HepG2 (cell line): ENCODE results near the gene INHBC. TPM values are rescaled to one million over a fixed set of nuclear protein-coding genes. Genes with fewer than 3 reads are reported as not detected.

Source experiments
- ARNTL ChIP-seq: sonication (generic); formaldehyde crosslinking; IDR thresholded peaks from 2 replicates; pipeline ENCODE4 v1.4.0; 2020; ENCODE audit warnings: mild to moderate bottlenecking, missing genetic modification reagents
- MED1 ChIP-seq: sonication (generic); formaldehyde crosslinking; IDR thresholded peaks from 2 replicates; pipeline ENCODE4 v1.4.0; 2020; ENCODE audit warnings: missing genetic modification reagents
- NR2F1 ChIP-seq, 2 experiments: fragments of 450-650 bp in 1 of 2; formaldehyde crosslinking in 1 of 2; IDR thresholded peaks; 2 replicates each; pipeline versions ENCODE4 v1.5.0 to v1.6.1; 2016 to 2020; ENCODE audit warnings: mild to moderate bottlenecking in 1 of 2, missing compliant biosample characterization in 1 of 2, missing genetic modification reagents in 1 of 2, moderate library complexity in 1 of 2
- NRL ChIP-seq: sonication (generic); formaldehyde crosslinking; IDR thresholded peaks from 2 replicates; pipeline ENCODE4 v1.5.0; 2020; ENCODE audit warnings: missing genetic modification reagents, mild to moderate bottlenecking, moderate library complexity, borderline replicate concordance
- PHF20 ChIP-seq: sonication (generic); formaldehyde crosslinking; IDR thresholded peaks from 2 replicates; pipeline ENCODE4 v1.5.0; 2020; ENCODE audit warnings: mild to moderate bottlenecking, missing genetic modification reagents
- POLR2G ChIP-seq: fragments of 200-400 bp; formaldehyde crosslinking; IDR thresholded peaks from 2 replicates; pipeline ENCODE4 v1.6.1; 2018; ENCODE audit warnings: mild to moderate bottlenecking, low read depth, low read length, moderate library complexity
- RBAK ChIP-seq: sonication (generic); formaldehyde crosslinking; IDR thresholded peaks from 2 replicates; pipeline ENCODE4 v1.5.1; 2020; ENCODE audit warnings: mild to moderate bottlenecking, missing genetic modification reagents
- SSRP1 ChIP-seq: IDR thresholded peaks from 2 replicates; pipeline ENCODE4 v1.6.1; 2016; ENCODE audit warnings: control low read depth
- ZFY ChIP-seq: sonication (generic); formaldehyde crosslinking; IDR thresholded peaks from 2 replicates; pipeline ENCODE4 v1.4.0; 2020; ENCODE audit warnings: missing genetic modification reagents
- ZNF274 ChIP-seq: sonication (generic); formaldehyde crosslinking; IDR thresholded peaks from 2 replicates; pipeline ENCODE4 v1.5.1; 2020; ENCODE audit warnings: mild to moderate bottlenecking, missing genetic modification reagents
- ZNF317 ChIP-seq: sonication (generic); formaldehyde crosslinking; IDR thresholded peaks from 2 replicates; pipeline ENCODE4 v1.5.0; 2020; ENCODE audit warnings: mild to moderate bottlenecking, missing genetic modification reagents
- ZNF34 ChIP-seq: sonication (generic); formaldehyde crosslinking; IDR thresholded peaks from 2 replicates; pipeline ENCODE4 v1.4.0; 2020; ENCODE audit warnings: mild to moderate bottlenecking, missing genetic modification reagents, borderline replicate concordance
- ZNF816 ChIP-seq: sonication (generic); formaldehyde crosslinking; IDR thresholded peaks from 2 replicates; pipeline ENCODE4 v1.8.0; 2022; ENCODE audit warnings: missing genetic modification reagents, mild to moderate bottlenecking, borderline replicate concordance
- ZNF83 ChIP-seq: sonication (generic); formaldehyde crosslinking; IDR thresholded peaks from 2 replicates; pipeline ENCODE4 v1.4.0; 2020; ENCODE audit warnings: missing genetic modification reagents, mild to moderate bottlenecking, borderline replicate concordance
- ZSCAN21 ChIP-seq: sonication (generic); formaldehyde crosslinking; IDR thresholded peaks from 2 replicates; pipeline ENCODE4 v1.8.0; 2022; ENCODE audit warnings: mild to moderate bottlenecking, missing genetic modification reagents, moderate library complexity, borderline replicate concordance
- polyA plus RNA-seq, 8 experiments: library from polyadenylated mRNA; depleted of rRNA in 3 of 8; stranded (reverse) in 7 of 8; unstranded in 1 of 8; fragments of >200 nt; fragmentation: Illumina TruSeq in 4 of 8; extraction: Trizol in 4 of 8; gene quantifications; 2 replicates each; pipeline versions ENCODE4 v1.2.1 to v1.2.3, GENCODE V29; 2011 to 2016; ENCODE audit warnings: low read depth in 4 of 8, missing spikeins in 1 of 8, mixed read lengths in 1 of 8; ENCODE audit not compliant: insufficient read depth in 1 of 8
- total RNA-seq, 5 experiments: library from RNA; depleted of rRNA; stranded (reverse); fragments of >200 nt; fragmentation: Illumina TruSeq; extraction: Trizol; gene quantifications; 2 replicates each; pipeline ENCODE4 v1.2.3, GENCODE V29; 2016; ENCODE audit warnings: low read depth in 1 of 5
- TF ChIP-seq, protein P1 (sequence below): IDR thresholded peaks from 2 replicates; pipeline ENCODE4 v1.6.1; 2016; ENCODE audit warnings: missing genetic modification reagents, missing compliant biosample characterization
- TF ChIP-seq, protein P2 (sequence below): sonication (generic); formaldehyde crosslinking; IDR thresholded peaks from 2 replicates; pipeline ENCODE4 v1.4.0; 2020; ENCODE audit warnings: missing genetic modification reagents, borderline replicate concordance
- TF ChIP-seq, protein P3 (sequence below), 2 experiments: sonication (generic) in 1 of 2; formaldehyde crosslinking in 1 of 2; IDR thresholded peaks; 2 replicates each; pipeline versions ENCODE4 v1.4.0 to v1.6.1; 2016 to 2020; ENCODE audit warnings: borderline replicate concordance in 1 of 2, low read depth in 1 of 2, mild to moderate bottlenecking in 1 of 2, missing genetic modification reagents in 1 of 2
- TF ChIP-seq, protein P4 (sequence below): sonication (generic); formaldehyde crosslinking; IDR thresholded peaks from 2 replicates; pipeline ENCODE4; 2020; ENCODE audit warnings: missing genetic modification reagents, mild to moderate bottlenecking, borderline replicate concordance

The INHBC gene
- total and polyA plus RNA-seq, 2 of the 13 experiments (the other 11 are each of a cell fraction or from before 2014, with no cell fraction given): 1.8 to 13.8 TPM

DNA sequence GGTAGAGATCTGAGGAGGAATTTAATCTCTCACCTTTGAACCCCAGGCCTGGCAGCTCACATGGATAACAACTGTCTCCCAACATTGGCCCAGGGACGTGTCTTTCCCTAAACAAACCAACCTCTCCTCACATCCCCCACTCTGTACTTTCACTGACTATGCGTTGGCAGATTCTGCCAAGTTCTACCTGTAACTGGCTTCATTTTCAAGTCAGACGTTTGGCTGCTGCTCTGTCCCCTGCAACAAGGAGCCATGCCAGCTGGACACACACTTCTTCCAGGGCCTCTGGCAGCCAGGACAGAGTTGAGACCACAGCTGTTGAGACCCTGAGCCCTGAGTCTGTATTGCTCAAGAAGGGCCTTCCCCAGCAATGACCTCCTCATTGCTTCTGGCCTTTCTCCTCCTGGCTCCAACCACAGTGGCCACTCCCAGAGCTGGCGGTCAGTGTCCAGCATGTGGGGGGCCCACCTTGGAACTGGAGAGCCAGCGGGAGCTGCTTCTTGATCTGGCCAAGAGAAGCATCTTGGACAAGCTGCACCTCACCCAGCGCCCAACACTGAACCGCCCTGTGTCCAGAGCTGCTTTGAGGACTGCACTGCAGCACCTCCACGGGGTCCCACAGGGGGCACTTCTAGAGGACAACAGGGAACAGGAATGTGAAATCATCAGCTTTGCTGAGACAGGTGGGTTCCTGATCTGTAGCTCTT lies at the start of gene INHBC (continued):
- TF ChIP-seq NR2F1 (CRISPR knock-in tag; IDR thresholded peaks at IDR 0.05) (0 out of 4 replicates have a peak, but pooled peaks of 1 of the 2 experiments have one; percentile 5), ZFY (CRISPR knock-in tag) (peak; percentile 59), PHF20 (peak; percentile 53; the same call in 1 of the 2 replicates), NRL (CRISPR knock-in tag) (peak; percentile 73; the same call in 1 of the 2 replicates), ARNTL (CRISPR knock-in tag) (peak; percentile 34; the same call in 1 of the 2 replicates), ZNF816 (CRISPR knock-in tag) (peak; percentile 60; the same call in 1 of the 2 replicates), RBAK (no peak), MED1 (CRISPR knock-in tag) (peak; percentile 39; the same call in 1 of the 2 replicates), SSRP1 (no peak), POLR2G (peak; percentile 71), ZNF34 (peak; percentile 73; the same call in 1 of the 2 replicates), ZNF274 (CRISPR knock-in tag) (peak; percentile 63; the same call in 1 of the 2 replicates), ZNF83 (CRISPR knock-in tag) (peak; percentile 76; the same call in 1 of the 2 replicates), ZSCAN21 (CRISPR knock-in tag) (no peak), ZNF317 (CRISPR knock-in tag) (0 out of 2 replicates have a peak, but pooled peaks have one; percentile 15)
- TF ChIP-seq, protein P1, sequence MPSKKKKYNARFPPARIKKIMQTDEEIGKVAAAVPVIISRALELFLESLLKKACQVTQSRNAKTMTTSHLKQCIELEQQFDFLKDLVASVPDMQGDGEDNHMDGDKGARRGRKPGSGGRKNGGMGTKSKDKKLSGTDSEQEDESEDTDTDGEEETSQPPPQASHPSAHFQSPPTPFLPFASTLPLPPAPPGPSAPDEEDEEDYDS (CRISPR knock-in tag): peak; percentile 41; the same call in 1 of the 2 replicates
- TF ChIP-seq, protein P2, sequence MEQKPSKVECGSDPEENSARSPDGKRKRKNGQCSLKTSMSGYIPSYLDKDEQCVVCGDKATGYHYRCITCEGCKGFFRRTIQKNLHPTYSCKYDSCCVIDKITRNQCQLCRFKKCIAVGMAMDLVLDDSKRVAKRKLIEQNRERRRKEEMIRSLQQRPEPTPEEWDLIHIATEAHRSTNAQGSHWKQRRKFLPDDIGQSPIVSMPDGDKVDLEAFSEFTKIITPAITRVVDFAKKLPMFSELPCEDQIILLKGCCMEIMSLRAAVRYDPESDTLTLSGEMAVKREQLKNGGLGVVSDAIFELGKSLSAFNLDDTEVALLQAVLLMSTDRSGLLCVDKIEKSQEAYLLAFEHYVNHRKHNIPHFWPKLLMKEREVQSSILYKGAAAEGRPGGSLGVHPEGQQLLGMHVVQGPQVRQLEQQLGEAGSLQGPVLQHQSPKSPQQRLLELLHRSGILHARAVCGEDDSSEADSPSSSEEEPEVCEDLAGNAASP: no peak
- TF ChIP-seq, protein P3, sequence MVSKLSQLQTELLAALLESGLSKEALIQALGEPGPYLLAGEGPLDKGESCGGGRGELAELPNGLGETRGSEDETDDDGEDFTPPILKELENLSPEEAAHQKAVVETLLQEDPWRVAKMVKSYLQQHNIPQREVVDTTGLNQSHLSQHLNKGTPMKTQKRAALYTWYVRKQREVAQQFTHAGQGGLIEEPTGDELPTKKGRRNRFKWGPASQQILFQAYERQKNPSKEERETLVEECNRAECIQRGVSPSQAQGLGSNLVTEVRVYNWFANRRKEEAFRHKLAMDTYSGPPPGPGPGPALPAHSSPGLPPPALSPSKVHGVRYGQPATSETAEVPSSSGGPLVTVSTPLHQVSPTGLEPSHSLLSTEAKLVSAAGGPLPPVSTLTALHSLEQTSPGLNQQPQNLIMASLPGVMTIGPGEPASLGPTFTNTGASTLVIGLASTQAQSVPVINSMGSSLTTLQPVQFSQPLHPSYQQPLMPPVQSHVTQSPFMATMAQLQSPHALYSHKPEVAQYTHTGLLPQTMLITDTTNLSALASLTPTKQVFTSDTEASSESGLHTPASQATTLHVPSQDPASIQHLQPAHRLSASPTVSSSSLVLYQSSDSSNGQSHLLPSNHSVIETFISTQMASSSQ (IDR thresholded peaks at IDR 0.05; ENCODE audit: low read depth): no peak
- TF ChIP-seq, protein P3 (CRISPR knock-in tag; IDR thresholded peaks at IDR 0.05; ENCODE audit: borderline replicate concordance): peak; percentile 50; the same call in 1 of the 2 replicates
- TF ChIP-seq, protein P4, sequence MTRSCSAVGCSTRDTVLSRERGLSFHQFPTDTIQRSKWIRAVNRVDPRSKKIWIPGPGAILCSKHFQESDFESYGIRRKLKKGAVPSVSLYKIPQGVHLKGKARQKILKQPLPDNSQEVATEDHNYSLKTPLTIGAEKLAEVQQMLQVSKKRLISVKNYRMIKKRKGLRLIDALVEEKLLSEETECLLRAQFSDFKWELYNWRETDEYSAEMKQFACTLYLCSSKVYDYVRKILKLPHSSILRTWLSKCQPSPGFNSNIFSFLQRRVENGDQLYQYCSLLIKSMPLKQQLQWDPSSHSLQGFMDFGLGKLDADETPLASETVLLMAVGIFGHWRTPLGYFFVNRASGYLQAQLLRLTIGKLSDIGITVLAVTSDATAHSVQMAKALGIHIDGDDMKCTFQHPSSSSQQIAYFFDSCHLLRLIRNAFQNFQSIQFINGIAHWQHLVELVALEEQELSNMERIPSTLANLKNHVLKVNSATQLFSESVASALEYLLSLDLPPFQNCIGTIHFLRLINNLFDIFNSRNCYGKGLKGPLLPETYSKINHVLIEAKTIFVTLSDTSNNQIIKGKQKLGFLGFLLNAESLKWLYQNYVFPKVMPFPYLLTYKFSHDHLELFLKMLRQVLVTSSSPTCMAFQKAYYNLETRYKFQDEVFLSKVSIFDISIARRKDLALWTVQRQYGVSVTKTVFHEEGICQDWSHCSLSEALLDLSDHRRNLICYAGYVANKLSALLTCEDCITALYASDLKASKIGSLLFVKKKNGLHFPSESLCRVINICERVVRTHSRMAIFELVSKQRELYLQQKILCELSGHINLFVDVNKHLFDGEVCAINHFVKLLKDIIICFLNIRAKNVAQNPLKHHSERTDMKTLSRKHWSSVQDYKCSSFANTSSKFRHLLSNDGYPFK (CRISPR knock-in tag): peak; percentile 66; the same call in 1 of the 2 replicates
